ENCODE results near the gene SIAH2. TPM values are rescaled to one million over a fixed set of nuclear protein-coding genes. Genes with fewer than 3 reads are reported as not detected.
A peak's percentile ranks its signal among the peaks of the same experiment; 100 is the strongest.

The SIAH2 gene
- total and polyA plus RNA-seq, 2 experiments from 2014 or later, result 6.3 to 28.8 TPM

GRCh38 chr3:150760431-150761200 is 2.4 kb downstream of the SIAH2 start:
- Histone ChIP-seq H3K4me1 (ENCODE audit: insufficient read depth) (peaks cover 18% of the 10 kb centered on the region), H4K20me1 (replicated peaks; ENCODE audit: insufficient read depth) (no peaks in the 10 kb centered on the region; the same call in 1 of the 2 replicates), H3K27me3 (ENCODE audit: insufficient read depth) (peaks cover 42% of the 10 kb centered on the region), H3K4me2 (peak overlapping the region; percentile 98), H3K4me3 (peak overlapping the region; percentile 78), H3K36me3 (ENCODE audit: insufficient read depth) (no peaks in the 10 kb centered on the region), H3K79me2 (replicated peaks; ENCODE audit: insufficient read depth) (peaks cover 31% of the 10 kb centered on the region), H3K9me2 (ENCODE audit: insufficient read depth) (no peaks in the 10 kb centered on the region), H3K27ac (ENCODE audit: low read depth) (no peak overlapping the region), H2AFZ (no peak overlapping the region), H3F3A (replicated peaks; ENCODE audit: low read depth) (no peaks in the 10 kb centered on the region)
- no peak overlapping the region for H3K27ac Mint-ChIP-seq
- H3K27me3 Mint-ChIP-seq (ENCODE audit: insufficient read depth, low read depth, poor library complexity), result peaks cover 22% of the 10 kb centered on the region
- H3K4me3 Mint-ChIP-seq, result peak overlapping the region; percentile 88
- ATAC-seq (no peak), DNase-seq (ENCODE audit: low spot score) (no peak)
- no peaks in the 10 kb centered on the region for H3K9me3 Mint-ChIP-seq
- H3K4me1 Mint-ChIP-seq, result peaks cover 35% of the 10 kb centered on the region
- TF ChIP-seq JUNB (IDR thresholded peaks at IDR 0.05; ENCODE audit: unreplicated experiment) (no peak), CREB1 (CRISPR knock-in tag; IDR thresholded peaks at IDR 0.05; ENCODE audit: low read depth) (no peak), REST (IDR thresholded peaks at IDR 0.05; ENCODE audit: unreplicated experiment) (no peak), ZNF462 (CRISPR knock-in tag; IDR thresholded peaks at IDR 0.05) (no peak), CTCF (conservative IDR thresholded peaks at IDR 0.05; ENCODE audit: low read depth in 2 of 2) (no peak), ETS1 (IDR thresholded peaks at IDR 0.05) (no peak), POLR2AphosphoS5 (IDR thresholded peaks at IDR 0.05; ENCODE audit: low read depth) (no peak), ZNF331 (CRISPR knock-in tag; IDR thresholded peaks at IDR 0.05; ENCODE audit: low read depth) (no peak), STAT1 (IDR thresholded peaks at IDR 0.05; ENCODE audit: unreplicated experiment) (no peak), NANOG (IDR thresholded peaks at IDR 0.05; ENCODE audit: borderline replicate concordance) (no peak), EZH2phosphoT487 (IDR thresholded peaks at IDR 0.05; ENCODE audit: unreplicated experiment) (no peak), EZH2 (IDR thresholded peaks at IDR 0.05; ENCODE audit: low read depth, unreplicated experiment) (no peak), ZNF114 (CRISPR knock-in tag; IDR thresholded peaks at IDR 0.05) (no peak)
- no peaks in the 10 kb centered on the region for H3K36me3 Mint-ChIP-seq (ENCODE audit: low read depth)
